HEK293 (cell line): ENCODE measurements around the gene HEPH.
"Not testable (repeated sequence)": the region's sequence is repeated elsewhere in the genome, so short reads cannot be mapped to it uniquely, and the experiment has no call there.

ENCODE experiments used
- CTCF ChIA-PET: fragments of 350-600 bp; formaldehyde crosslinking; extraction: SDS; loops from one replicate; lab custom pipeline; 2021; ENCODE audit warnings: antibody characterized with exemption; lab: Yijun Ruan, JAX
- POLR2A ChIA-PET: fragments of 300-600 bp; formaldehyde crosslinking; extraction: SDS; loops from one replicate; lab custom pipeline; 2020; ENCODE audit warnings: antibody characterized with exemption, inconsistent platforms; lab: Yijun Ruan, JAX
- H3K27ac ChIP-seq: fragments of 200-500 bp; sonication (Bioruptor generic); 2 replicates; pipeline ENCODE4 v1.5.1; 2014; ENCODE audit warnings: low read depth, low read length, control low read depth, inconsistent platforms; ENCODE audit errors: extremely low read depth
- H3K36me3 ChIP-seq, 2 experiments: fragments of 200-500 bp in 1 of 2; sonication (Bioruptor generic) in 1 of 2; 1 replicate in 1 of 2; 2 replicates in 1 of 2; pipeline ENCODE4 v1.5.1; 2014 to 2017; ENCODE audit warnings: inconsistent platforms in 2 of 2, low read length in 2 of 2; ENCODE audit not compliant: control insufficient read depth in 2 of 2, insufficient read depth in 1 of 2
- H3K4me1 ChIP-seq: fragments of 200-500 bp; sonication (Bioruptor generic); 2 replicates; pipeline ENCODE4 v1.5.1; 2014; ENCODE audit warnings: mild to moderate bottlenecking, low read length, inconsistent platforms; ENCODE audit not compliant: control insufficient read depth, insufficient read depth
- H3K4me3 ChIP-seq: 2 replicates; pipeline ENCODE4 v1.5.1; 2011; ENCODE audit warnings: low read depth, mild to moderate bottlenecking, control low read depth, low read length, moderate library complexity
- H3K9me3 ChIP-seq: fragments of 200-500 bp; sonication (Bioruptor generic); 2 replicates; pipeline ENCODE4 v1.5.1; 2014; ENCODE audit warnings: low read depth, low read length, inconsistent platforms; ENCODE audit not compliant: control insufficient read depth, insufficient read depth
- FEZF1 ChIP-seq: fragments of 450-650 bp; formaldehyde crosslinking; IDR thresholded peaks from 2 replicates; pipeline ENCODE4 v1.5.1; 2016; ENCODE audit warnings: missing biosample characterization, missing genetic modification characterization
- HOXD13 ChIP-seq: sonication (generic); formaldehyde crosslinking; IDR thresholded peaks from 2 replicates; pipeline ENCODE4 v1.8.0; 2022; ENCODE audit warnings: missing genetic modification reagents, borderline replicate concordance
- OVOL3 ChIP-seq: fragments of 450-650 bp; formaldehyde crosslinking; IDR thresholded peaks from 2 replicates; pipeline ENCODE4 v1.5.1; 2016; ENCODE audit warnings: missing biosample characterization, missing genetic modification characterization
- SALL2 ChIP-seq: fragments of 450-650 bp; formaldehyde crosslinking; IDR thresholded peaks from 2 replicates; pipeline ENCODE4 v1.5.0; 2017; ENCODE audit warnings: missing biosample characterization, mild to moderate bottlenecking, missing genetic modification characterization, borderline replicate concordance
- SCRT1 ChIP-seq: fragments of 450-650 bp; formaldehyde crosslinking; IDR thresholded peaks from 2 replicates; pipeline ENCODE4 v1.5.1; 2016; ENCODE audit warnings: missing biosample characterization, missing genetic modification characterization, borderline replicate concordance
- SP7 ChIP-seq: fragments of 450-650 bp; formaldehyde crosslinking; IDR thresholded peaks from 2 replicates; pipeline ENCODE4 v1.5.1; 2016; ENCODE audit warnings: missing biosample characterization, missing genetic modification characterization
- ZBTB21 ChIP-seq: fragments of 450-650 bp; formaldehyde crosslinking; IDR thresholded peaks from 2 replicates; pipeline ENCODE4 v1.5.1; 2017; ENCODE audit warnings: missing biosample characterization, missing genetic modification characterization
- ZNF138 ChIP-seq: fragments of 450-650 bp; formaldehyde crosslinking; IDR thresholded peaks from 2 replicates; pipeline ENCODE4 v1.5.1; 2016; ENCODE audit warnings: missing biosample characterization, missing genetic modification characterization, borderline replicate concordance
- ZNF223 ChIP-seq: fragments of 450-650 bp; formaldehyde crosslinking; IDR thresholded peaks from 2 replicates; pipeline ENCODE4 v1.5.1; 2016; ENCODE audit warnings: missing biosample characterization, missing genetic modification characterization
- ZNF530 ChIP-seq: fragments of 450-650 bp; formaldehyde crosslinking; IDR thresholded peaks from 2 replicates; pipeline ENCODE4 v1.5.1; 2016; ENCODE audit warnings: low read depth, missing biosample characterization, missing genetic modification characterization
- ZNF623 ChIP-seq: fragments of 450-650 bp; formaldehyde crosslinking; IDR thresholded peaks from 2 replicates; pipeline ENCODE4 v1.5.1; 2016; ENCODE audit warnings: missing biosample characterization, missing genetic modification characterization
- ZNF776 ChIP-seq: fragments of 450-650 bp; formaldehyde crosslinking; IDR thresholded peaks from 2 replicates; pipeline ENCODE4 v1.5.0; 2017; ENCODE audit warnings: missing biosample characterization, missing genetic modification characterization, borderline replicate concordance
- TF ChIP-seq, protein P1 (sequence below): sonication (generic); formaldehyde crosslinking; IDR thresholded peaks from 2 replicates; pipeline ENCODE4 v1.8.1; 2022; ENCODE audit warnings: mild to moderate bottlenecking, moderate library complexity, missing genetic modification reagents
- TF ChIP-seq, protein P2 (sequence below): fragments of 450-650 bp; IDR thresholded peaks from 2 replicates; pipeline ENCODE4 v1.5.1; 2018; ENCODE audit warnings: missing biosample characterization, mild to moderate bottlenecking, missing genetic modification characterization
- TF ChIP-seq, protein P3 (sequence below): fragments of 450-650 bp; formaldehyde crosslinking; IDR thresholded peaks from 2 replicates; pipeline ENCODE4 v1.5.1; 2016; ENCODE audit warnings: missing biosample characterization, missing genetic modification characterization
- TF ChIP-seq, protein P4 (sequence below): fragments of 450-650 bp; formaldehyde crosslinking; IDR thresholded peaks from 2 replicates; pipeline ENCODE4 v1.5.1; 2016; ENCODE audit warnings: missing biosample characterization, missing genetic modification characterization
- TF ChIP-seq, protein P5 (sequence below): fragments of 450-650 bp; formaldehyde crosslinking; IDR thresholded peaks from 2 replicates; pipeline ENCODE4 v1.5.0; 2017; ENCODE audit warnings: missing biosample characterization, missing genetic modification characterization, borderline replicate concordance

Gene HEPH, protein sequence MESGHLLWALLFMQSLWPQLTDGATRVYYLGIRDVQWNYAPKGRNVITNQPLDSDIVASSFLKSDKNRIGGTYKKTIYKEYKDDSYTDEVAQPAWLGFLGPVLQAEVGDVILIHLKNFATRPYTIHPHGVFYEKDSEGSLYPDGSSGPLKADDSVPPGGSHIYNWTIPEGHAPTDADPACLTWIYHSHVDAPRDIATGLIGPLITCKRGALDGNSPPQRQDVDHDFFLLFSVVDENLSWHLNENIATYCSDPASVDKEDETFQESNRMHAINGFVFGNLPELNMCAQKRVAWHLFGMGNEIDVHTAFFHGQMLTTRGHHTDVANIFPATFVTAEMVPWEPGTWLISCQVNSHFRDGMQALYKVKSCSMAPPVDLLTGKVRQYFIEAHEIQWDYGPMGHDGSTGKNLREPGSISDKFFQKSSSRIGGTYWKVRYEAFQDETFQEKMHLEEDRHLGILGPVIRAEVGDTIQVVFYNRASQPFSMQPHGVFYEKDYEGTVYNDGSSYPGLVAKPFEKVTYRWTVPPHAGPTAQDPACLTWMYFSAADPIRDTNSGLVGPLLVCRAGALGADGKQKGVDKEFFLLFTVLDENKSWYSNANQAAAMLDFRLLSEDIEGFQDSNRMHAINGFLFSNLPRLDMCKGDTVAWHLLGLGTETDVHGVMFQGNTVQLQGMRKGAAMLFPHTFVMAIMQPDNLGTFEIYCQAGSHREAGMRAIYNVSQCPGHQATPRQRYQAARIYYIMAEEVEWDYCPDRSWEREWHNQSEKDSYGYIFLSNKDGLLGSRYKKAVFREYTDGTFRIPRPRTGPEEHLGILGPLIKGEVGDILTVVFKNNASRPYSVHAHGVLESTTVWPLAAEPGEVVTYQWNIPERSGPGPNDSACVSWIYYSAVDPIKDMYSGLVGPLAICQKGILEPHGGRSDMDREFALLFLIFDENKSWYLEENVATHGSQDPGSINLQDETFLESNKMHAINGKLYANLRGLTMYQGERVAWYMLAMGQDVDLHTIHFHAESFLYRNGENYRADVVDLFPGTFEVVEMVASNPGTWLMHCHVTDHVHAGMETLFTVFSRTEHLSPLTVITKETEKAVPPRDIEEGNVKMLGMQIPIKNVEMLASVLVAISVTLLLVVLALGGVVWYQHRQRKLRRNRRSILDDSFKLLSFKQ

DNA sequence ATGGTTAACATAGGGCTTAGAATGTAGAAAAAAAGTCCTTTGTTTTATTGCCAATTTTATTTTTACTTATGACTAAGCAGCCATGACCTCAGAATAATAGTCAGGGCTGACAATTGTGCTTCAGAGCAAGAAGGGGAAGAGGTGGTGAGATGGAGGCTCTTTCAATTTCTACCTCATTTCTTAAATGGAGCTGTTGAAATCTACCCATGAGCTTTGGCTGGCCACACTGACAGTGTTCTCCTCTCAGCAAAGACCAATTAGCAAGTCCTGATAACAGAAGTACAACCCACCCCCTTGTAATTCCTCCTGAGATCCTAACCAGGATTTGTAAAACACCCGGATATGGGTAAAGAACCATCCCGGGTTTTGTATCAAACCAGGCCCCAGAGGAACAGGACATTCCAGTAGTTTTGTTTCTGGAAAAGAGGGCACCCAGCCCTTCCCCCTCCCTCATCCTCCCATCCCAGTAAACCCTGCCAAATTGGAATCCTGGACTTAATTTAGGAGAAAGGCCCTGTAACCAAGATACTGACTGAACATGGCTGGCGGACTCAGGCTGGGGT is at the start of gene HEPH:
HEPH (plus strand) TSS at position 399 of the 563 bp plus-strand sequence. CDS start 6,324 bp downstream, outside the sequence.
- Histone ChIP-seq H3K36me3 (no peaks in the 10 kb centered on the region), H3K27ac (no peak within 1 kb of the TSS), H3K4me3 (no peak within 1 kb of the TSS), H3K9me3 (no peaks in the 10 kb centered on the region)
- CTCF ChIA-PET = no interaction called here
- POLR2A ChIA-PET = no interaction called here
- TF ChIP-seq OVOL3 (tag by site-specific recombination) (no peak), SP7 (no peak), SCRT1 (tag by site-specific recombination) (no peak), ZNF223 (no peak), ZNF530 (tag by site-specific recombination) (no peak), ZBTB21 (tag by site-specific recombination) (no peak), FEZF1 (tag by site-specific recombination) (no peak), SALL2 (no peak), HOXD13 (no peak), ZNF138 (tag by site-specific recombination) (no peak), ZNF776 (no peak), ZNF623 (tag by site-specific recombination) (no peak)
- TF ChIP-seq, protein P1, sequence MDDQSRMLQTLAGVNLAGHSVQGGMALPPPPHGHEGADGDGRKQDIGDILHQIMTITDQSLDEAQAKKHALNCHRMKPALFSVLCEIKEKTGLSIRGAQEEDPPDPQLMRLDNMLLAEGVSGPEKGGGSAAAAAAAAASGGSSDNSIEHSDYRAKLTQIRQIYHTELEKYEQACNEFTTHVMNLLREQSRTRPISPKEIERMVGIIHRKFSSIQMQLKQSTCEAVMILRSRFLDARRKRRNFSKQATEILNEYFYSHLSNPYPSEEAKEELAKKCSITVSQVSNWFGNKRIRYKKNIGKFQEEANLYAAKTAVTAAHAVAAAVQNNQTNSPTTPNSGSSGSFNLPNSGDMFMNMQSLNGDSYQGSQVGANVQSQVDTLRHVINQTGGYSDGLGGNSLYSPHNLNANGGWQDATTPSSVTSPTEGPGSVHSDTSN (CRISPR knock-in tag) = no peak
- TF ChIP-seq, protein P2, sequence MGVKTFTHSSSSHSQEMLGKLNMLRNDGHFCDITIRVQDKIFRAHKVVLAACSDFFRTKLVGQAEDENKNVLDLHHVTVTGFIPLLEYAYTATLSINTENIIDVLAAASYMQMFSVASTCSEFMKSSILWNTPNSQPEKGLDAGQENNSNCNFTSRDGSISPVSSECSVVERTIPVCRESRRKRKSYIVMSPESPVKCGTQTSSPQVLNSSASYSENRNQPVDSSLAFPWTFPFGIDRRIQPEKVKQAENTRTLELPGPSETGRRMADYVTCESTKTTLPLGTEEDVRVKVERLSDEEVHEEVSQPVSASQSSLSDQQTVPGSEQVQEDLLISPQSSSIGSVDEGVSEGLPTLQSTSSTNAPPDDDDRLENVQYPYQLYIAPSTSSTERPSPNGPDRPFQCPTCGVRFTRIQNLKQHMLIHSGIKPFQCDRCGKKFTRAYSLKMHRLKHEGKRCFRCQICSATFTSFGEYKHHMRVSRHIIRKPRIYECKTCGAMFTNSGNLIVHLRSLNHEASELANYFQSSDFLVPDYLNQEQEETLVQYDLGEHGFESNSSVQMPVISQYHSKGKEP (tag by site-specific recombination) = no peak
- TF ChIP-seq, protein P3, sequence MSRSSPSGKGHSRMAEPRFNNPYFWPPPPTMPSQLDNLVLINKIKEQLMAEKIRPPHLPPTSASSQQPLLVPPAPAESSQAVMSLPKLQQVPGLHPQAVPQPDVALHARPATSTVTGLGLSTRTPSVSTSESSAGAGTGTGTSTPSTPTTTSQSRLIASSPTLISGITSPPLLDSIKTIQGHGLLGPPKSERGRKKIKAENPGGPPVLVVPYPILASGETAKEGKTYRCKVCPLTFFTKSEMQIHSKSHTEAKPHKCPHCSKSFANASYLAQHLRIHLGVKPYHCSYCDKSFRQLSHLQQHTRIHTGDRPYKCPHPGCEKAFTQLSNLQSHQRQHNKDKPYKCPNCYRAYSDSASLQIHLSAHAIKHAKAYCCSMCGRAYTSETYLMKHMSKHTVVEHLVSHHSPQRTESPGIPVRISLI (tag by site-specific recombination) = no peak
- TF ChIP-seq, protein P4, sequence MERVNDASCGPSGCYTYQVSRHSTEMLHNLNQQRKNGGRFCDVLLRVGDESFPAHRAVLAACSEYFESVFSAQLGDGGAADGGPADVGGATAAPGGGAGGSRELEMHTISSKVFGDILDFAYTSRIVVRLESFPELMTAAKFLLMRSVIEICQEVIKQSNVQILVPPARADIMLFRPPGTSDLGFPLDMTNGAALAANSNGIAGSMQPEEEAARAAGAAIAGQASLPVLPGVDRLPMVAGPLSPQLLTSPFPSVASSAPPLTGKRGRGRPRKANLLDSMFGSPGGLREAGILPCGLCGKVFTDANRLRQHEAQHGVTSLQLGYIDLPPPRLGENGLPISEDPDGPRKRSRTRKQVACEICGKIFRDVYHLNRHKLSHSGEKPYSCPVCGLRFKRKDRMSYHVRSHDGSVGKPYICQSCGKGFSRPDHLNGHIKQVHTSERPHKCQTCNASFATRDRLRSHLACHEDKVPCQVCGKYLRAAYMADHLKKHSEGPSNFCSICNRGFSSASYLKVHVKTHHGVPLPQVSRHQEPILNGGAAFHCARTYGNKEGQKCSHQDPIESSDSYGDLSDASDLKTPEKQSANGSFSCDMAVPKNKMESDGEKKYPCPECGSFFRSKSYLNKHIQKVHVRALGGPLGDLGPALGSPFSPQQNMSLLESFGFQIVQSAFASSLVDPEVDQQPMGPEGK = no peak
- TF ChIP-seq, protein P5, sequence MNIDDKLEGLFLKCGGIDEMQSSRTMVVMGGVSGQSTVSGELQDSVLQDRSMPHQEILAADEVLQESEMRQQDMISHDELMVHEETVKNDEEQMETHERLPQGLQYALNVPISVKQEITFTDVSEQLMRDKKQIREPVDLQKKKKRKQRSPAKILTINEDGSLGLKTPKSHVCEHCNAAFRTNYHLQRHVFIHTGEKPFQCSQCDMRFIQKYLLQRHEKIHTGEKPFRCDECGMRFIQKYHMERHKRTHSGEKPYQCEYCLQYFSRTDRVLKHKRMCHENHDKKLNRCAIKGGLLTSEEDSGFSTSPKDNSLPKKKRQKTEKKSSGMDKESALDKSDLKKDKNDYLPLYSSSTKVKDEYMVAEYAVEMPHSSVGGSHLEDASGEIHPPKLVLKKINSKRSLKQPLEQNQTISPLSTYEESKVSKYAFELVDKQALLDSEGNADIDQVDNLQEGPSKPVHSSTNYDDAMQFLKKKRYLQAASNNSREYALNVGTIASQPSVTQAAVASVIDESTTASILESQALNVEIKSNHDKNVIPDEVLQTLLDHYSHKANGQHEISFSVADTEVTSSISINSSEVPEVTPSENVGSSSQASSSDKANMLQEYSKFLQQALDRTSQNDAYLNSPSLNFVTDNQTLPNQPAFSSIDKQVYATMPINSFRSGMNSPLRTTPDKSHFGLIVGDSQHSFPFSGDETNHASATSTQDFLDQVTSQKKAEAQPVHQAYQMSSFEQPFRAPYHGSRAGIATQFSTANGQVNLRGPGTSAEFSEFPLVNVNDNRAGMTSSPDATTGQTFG (tag by site-specific recombination) = no peak
- TF ChIP-seq, all 188 proteins: peak for 0
- H3K4me1 ChIP-seq = no peaks in the 10 kb centered on the region

DNA sequence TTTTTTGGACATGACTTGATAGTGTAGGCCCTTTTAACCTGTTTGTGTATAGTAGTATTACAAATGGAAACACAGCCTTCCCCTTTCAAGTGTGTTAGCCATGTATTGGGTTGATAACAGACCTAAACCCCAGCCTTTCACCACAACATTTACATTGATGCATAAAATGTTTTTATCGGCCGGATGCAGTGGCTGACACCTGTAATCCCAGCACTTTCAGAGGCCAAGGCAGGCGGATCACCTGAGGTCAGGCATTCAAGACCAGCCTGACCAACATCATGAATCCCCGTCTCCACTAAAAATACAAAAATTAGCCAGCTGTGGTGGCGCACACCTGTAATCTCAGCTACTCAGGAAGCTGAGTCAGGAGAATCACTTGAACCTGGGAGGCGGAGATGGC is 45.3 kb upstream of the HEPH start:
- H3K27ac ChIP-seq, H3K36me3 ChIP-seq, H3K9me3 ChIP-seq, H3K4me1 ChIP-seq, CTCF ChIA-PET, POLR2A ChIA-PET, H3K4me3 ChIP-seq: not testable (repeated sequence)
